Daoy (cell line): ENCODE results near the gene PNPLA8. TPM values are rescaled to one million over a fixed set of nuclear protein-coding genes. Genes with fewer than 3 reads are reported as not detected.
"Not testable (repeated sequence)": the region's sequence is repeated elsewhere in the genome, so short reads cannot be mapped to it uniquely, and the experiment has no call there.

ENCODE experiments used
- DNase-seq: peaks from one replicate; pipeline ENCODE4 v3.0.0-alpha.2; 2015; ENCODE audit warnings: low read depth
- total RNA-seq: library from RNA; depleted of rRNA; stranded (reverse); fragments of >200 nt; shearing (Covaris generic); gene quantifications from 2 replicates; pipeline ENCODE4 v1.2.3, GENCODE V29; 2014

The PNPLA8 gene
- total RNA-seq, 1 experiment from 2014 or later, result 40.6 TPM

- no peak for DNase-seq
Observed at GRCh38 chr7:108468246-108468645, 57.7 kb downstream of the PNPLA8 start.

DNA sequence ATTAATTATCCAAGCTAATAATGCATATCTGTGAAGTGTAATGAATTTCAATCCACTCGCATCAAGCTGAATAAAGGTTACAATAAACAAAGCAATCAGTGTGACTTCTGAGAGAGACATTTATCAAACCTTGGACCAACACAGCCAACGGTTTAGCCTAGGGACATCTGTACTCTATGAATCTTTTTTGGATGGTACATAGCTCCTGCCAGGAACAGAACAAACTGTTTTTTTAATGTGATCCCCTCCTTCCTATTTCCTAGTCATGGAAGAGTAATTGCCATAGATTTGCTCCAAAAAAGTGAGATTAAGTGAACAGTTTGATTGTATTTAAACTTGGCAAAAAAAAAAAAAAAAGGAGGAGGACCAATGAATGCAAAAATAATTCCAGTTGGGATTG, 58.5 kb downstream of the PNPLA8 start:
- DNase-seq, result no peak

GRCh38 chr7:108466322-108466721, 59.6 kb downstream of the PNPLA8 start:
- DNase-seq, result not testable (repeated sequence)

GRCh38 chr7:108464743-108465142, 61.2 kb downstream of the PNPLA8 start:
- DNase-seq, result no peak

DNA sequence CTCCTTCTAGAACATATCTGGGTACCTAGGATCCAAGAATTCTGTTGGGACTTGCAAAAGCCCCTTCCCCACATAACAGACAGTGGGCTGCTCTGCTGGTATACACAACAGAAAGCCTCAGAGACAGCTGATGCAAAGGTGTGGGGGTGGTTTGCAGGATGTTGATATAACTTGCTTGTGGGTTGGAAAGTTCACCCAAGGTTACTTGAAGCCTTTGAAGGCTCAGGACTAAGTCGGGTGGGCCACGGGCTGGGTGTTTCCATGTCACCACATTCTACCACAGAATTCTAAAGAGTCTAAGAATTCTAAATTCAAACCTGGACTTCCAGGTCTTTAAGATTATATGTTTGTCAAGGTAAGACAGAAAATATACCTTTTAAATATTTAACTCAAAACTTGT, 62.3 kb downstream of the PNPLA8 start:
- no peak for DNase-seq

- no peak for DNase-seq
Observed at GRCh38 chr7:108461840-108462239, 64.1 kb downstream of the PNPLA8 start.

DNA sequence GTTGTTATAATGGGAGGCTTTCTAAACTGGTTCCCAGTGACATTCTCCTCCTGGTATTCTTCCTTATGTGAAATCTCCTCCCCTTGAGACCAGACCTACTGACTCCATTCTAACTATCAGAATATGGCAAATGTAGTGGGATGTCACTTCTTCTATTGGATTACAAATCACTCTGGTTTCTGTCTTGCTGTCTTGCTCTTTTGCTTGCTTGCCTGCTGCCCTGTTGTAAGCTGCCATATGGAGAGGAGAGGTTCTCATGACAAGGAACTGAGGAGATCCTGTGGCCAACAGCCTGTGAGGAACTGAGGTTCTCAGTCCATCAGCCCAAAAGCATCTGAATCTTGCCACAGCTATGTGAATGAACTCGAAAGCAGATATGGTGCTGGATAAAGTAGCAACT, 65.0 kb downstream of the PNPLA8 start:
- no peak for DNase-seq

DNA sequence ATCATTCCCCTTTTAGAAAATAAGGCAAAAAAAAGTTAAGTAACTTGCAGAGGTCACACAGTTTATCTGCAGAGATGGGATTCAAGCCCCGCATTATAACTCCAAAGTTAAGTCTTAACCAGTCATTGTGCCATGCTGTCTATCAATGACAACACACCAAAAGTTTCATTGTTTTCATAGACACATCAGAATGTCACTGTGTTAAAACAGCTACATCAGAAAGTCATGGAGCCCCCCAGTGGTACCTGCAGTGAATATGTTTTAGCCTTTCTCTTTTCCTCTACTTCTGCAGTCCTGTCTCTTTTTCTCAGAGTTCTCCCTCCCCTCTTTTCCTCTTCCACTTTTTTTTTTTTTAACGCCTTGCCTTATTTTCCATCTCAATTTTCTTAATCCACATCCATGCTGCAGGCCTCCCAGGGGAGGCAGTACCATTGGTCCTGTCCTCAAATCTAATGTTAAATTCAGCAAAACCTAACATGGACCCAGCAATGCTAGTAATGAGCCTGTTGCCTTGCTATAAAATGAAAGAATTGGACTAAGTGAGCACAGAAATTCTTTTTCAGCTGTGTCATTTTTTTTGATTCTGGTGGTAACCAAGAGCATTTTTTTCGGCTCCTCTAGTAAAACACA, 65.9 kb downstream of the PNPLA8 start:
- DNase-seq, result peak; percentile 44

- no peak for DNase-seq
Observed at GRCh38 chr7:108457871-108458270, 68.1 kb downstream of the PNPLA8 start.

GRCh38 chr7:108456845-108457540, 68.9 kb downstream of the PNPLA8 start:
- no peak for DNase-seq

DNA sequence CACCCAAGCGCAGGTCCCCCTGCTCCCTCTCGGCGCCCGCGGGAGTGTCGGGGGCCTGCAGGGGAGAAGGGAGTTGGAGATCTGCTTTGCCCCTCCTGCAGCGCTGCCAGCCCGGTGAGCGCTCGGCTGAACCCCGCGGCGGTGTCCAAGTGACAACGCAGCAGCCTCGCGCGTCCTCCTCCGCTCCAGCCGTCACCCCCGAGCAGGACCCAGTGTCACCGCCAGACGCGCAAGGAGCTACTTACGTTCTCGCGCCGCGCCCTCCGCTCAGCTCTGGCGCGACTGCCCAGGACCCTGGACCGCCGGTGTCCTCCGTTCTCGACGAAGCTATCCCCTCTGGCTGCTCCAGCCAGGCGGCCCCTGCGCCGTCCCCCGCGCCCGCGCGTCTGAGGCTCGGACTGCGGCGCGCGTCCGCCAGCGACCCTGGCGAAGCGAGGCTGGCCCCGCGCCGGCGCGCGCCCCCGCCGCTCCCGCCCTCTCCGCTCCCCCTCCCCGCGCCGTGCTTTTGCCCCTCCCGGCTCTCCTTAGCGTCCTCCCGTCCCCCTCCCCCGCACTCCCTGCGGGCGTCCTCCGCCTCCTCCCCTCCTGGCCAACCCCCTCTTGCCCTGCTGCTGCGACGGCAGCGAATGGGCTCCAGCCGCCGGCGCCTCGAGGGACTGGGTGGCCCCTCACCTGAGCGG, 69.8 kb downstream of the PNPLA8 start, which contains the start of gene NRCAM:
Gene NRCAM (minus strand): TSS at position 439 of the 680 bp plus-strand sequence. CDS start 216,372 bp downstream, outside the sequence.
- peak; percentile 63 for DNase-seq

GRCh38 chr7:108455551-108455997, 70.4 kb downstream of the PNPLA8 start:
- DNase-seq, result no peak

DNA sequence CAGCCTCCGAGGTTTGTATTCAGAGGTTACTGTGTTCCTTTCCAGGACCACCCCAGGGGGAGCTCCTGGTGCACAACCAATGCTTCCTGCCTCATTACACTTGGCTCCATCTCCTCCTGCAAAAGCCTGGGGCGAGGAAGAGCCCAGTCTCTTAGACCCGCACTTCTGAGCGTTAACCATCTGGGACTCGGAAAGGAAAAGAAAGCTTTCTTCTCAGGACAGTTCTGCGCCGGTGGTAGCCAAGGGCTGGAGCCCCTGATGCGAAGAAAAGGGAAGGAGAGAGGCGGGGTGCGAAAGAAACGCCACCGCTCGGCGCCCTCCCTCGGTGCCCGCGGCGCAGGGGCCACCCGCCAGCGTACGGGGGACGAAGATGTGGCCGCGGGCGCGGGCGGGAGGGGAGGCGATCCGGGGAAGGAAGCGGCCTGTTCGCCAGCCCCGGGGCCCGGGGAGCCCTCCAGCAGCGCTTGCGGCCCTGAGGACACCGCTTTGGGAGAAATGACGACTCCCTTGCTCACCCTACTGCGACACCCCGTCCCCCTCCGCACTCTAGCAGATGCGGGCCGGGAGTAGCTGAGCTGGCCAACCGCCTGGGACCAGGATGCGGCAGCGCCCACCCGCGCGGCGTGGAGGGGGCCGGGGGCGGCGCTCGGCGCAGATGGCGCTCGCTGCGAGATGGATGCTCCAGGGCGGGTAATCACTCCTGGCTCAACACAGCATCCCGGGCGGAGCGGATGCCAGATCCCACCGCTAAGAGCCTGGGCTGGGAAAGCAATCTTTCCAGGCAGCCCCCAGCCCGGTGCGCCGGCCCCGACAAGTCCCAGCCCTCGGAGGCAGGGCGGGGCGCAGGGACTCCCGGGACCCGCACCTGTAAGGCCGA, 71.0 kb downstream of the PNPLA8 start:
- DNase-seq, result peak; percentile 56

DNA sequence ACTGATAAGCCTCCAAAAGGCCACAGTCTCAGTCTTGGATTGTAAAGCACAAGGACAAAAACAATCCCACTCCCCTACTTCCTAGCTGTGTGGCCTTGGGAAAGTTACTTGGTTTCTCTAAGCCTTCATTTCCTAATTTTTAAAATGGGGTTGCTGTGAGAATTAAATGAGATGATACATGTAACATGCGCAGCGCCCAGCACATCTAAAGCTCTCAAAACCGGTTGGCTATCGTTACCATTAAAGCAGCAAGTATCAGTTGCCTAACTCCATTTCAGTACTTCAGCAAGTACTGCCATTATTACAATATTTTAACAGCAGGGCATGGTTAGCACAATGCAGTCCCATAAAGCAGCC, 71.6 kb downstream of the PNPLA8 start:
- DNase-seq, result no peak

GRCh38 chr7:108453320-108453719, 72.6 kb downstream of the PNPLA8 start:
- DNase-seq, result no peak

GRCh38 chr7:108452707-108453106, 73.2 kb downstream of the PNPLA8 start:
- DNase-seq, result peak; percentile 33

DNA sequence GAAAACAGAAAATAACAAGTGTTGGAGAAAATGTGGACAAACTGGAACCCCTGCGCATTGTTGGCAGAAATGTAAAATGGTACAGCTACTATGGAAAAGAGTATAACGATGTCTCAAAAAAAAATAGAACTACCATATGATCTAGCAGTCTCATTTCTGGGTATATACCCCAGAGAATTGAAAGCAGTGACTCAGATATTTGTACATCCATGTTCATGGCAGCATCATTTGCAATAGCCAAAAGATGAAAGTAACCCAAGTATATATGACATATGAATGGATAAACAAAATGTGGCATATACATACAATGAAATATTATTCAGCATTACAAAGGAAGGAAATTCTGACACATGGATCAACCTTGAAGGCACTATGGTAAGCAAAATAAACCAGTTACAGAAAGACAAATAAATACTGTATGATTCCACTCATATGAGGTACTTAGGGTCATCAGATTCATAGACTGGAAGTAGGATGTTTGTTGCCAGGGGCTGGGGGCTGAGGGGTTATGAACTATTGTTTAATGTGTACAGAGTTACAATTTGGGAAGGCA, 74.6 kb downstream of the PNPLA8 start:
- no peak for DNase-seq

DNA sequence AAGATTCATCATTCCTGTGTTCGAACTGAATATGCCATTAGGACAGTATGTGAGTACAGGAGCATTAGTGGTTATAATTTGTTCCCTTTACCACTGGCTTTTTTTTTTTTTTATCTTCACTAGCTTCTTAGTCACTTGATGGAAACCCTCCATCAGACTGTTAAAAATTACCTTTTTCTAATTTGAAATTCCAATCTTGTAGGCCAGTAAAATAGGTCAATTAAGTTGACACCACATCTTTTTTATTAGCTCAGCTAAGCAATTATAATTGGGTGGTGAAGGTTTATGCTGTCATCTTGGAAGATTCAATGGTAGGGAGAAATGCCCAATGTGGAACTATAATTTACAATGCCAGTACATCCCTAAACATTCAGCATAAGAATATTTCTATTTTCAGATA, 75.8 kb downstream of the PNPLA8 start:
- no peak for DNase-seq

- DNase-seq, result no peak
Observed at GRCh38 chr7:108449521-108449920, 76.4 kb downstream of the PNPLA8 start.

- DNase-seq, result no peak
Observed at GRCh38 chr7:108448584-108449505, 77.1 kb downstream of the PNPLA8 start.
